NCI-H1930 (cell line): Measurements from ENCODE around the gene YPEL1.

Source experiments
- DNase-seq, 2 experiments: peaks; one replicate each; lab custom pipeline; 2025; lab: John Stamatoyannopoulos, UW

YPEL1 gene

GRCh38 chr22:21657020-21657359 is 78.6 kb downstream of the YPEL1 start:
- no peak for DNase-seq

- DNase-seq, result no peak
These were observed 82.7 kb downstream of the YPEL1 start for GRCh38 chr22:21652547-21653545.

DNA sequence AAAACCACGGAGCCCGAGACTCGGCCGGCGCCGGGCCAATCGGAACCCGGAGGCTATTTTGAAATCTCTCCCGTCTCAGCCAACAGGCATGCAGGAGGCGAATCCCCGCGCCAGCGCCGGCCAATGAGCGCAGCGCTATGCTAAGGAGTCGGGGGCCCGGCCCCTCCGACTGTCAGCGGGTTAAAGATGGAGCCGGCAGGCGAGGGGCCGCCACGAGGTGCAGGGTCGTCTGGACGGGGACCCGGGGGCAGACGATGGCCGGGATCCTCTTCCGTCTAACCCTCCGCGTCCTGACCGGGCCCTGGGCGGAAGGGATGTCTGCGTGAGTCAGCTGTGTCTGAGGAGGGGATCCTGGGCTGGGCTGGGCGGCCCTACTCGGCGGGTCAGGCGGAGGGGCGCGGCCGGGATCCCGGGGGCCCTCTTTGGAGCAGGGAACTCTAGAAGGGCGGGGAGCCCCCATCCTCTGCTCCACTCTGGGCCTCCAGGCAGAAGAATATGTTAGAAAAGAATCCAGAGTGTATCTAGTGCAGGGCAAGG is 83.5 kb downstream of the YPEL1 start:
- DNase-seq, result peak; percentile 71 to 83

DNA sequence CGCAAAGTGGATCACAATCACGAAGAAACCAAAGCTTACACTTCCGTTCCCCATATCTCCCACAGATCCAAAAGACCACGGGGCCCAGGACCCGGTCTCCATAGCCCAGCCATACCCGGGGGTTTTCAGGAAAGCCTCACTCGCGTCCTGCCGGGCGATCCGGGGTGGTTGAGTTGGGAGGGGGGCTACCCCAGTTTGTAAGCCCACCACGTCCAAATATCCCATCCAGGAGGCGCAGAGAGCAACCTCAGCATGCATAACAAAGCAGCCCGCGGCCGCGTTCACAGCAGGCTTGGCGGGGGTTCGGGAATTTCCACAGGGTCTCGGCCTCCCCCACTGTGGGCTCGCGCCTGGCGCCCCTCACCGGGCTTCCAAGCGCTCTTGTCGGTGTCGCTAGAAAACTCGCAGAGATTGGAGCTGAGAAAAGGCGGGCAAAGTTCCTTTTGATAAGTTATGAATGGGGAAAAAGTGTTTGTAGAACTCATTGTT is 84.0 kb downstream of the YPEL1 start:
- no peak for DNase-seq

DNA sequence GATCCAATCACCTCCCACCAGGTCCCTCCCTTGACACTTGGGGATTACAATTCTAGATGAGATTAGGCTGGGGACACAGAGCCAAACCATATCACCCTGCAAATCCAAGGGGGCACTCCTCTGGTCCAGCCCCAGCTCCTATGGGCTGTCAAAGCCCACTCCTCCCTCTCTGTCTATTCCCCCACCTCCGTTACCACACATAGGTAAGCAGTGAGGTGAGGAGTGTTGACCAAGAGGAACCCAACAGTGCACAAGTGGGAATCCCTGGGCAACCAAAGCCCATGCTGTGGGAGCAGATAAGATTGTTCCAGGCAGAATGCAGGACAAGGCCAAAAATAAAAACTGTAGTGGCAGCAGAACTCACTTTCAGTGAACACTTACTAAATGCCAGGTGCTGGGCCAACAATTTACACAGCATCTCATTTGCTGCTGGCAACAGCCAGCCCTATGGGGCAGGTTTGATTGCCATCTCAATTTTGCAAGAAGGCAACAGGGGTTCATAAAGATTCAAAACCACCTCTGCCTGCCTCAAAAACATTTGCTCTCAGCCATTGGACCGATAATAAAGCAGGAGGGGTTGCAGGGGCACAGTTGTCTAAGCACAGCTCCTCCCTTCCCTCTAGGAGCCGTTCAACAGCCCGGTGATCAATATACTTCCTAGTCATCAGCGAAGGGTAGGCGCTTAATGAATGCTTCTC is 84.6 kb downstream of the YPEL1 start:
- no peak for DNase-seq

DNA sequence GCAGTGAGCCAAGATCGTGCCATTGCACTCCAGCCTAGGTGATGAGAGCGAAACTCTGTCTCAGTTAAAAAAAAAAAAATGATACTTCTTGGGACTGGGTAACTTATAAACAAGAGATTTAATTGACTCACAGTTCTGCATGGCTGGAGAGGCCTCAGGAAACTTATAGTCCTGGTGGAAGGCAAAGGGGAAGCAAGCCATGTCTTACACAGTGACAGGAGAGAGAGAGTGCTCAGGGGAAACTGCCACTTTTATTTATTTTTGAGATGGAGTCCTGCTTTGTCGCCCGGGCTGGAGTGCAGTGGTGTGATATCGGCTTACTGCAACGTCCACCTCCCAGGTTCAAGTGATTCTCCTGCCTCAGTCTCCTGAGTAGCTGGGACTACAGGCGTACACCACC is 85.3 kb downstream of the YPEL1 start:
- no peak for DNase-seq
